Endodermal cell (in vitro differentiated cells): ENCODE measurements around the gene SFSWAP. TPM values are rescaled to one million over a fixed set of nuclear protein-coding genes. Genes with fewer than 3 reads are reported as not detected.
A peak's percentile ranks its signal among the peaks of the same experiment; 100 is the strongest.

Experiments used
- DNase-seq: peaks from one replicate; pipeline ENCODE4 v3.0.0-alpha.2; 2017
- H3K27ac ChIP-seq: 2 replicates; pipeline ENCODE4 v1.5.1; 2013; ENCODE audit warnings: mild to moderate bottlenecking, low read depth, low read length, moderate library complexity
- H3K27me3 ChIP-seq: 2 replicates; pipeline ENCODE4 v1.6.1; 2013; ENCODE audit warnings: mild to moderate bottlenecking, low read length, moderate library complexity; ENCODE audit not compliant: insufficient read depth, control insufficient read depth, poor library complexity, severe bottlenecking
- H3K36me3 ChIP-seq: 2 replicates; pipeline ENCODE4 v1.7.0; 2013; ENCODE audit warnings: mild to moderate bottlenecking, low read length, moderate library complexity; ENCODE audit not compliant: control insufficient read depth, insufficient read depth
- H3K4me1 ChIP-seq: one replicate; pipeline ENCODE4 v1.7.0; 2013; ENCODE audit warnings: low read length; ENCODE audit not compliant: control insufficient read depth, insufficient read depth
- H3K4me3 ChIP-seq: 2 replicates; pipeline ENCODE4 v1.5.1; 2013; ENCODE audit warnings: mild to moderate bottlenecking, low read length, moderate library complexity
- H3K9ac ChIP-seq: 2 replicates; pipeline ENCODE4 v1.6.1; 2013; ENCODE audit warnings: mild to moderate bottlenecking, low read length, moderate library complexity; ENCODE audit not compliant: poor library complexity, severe bottlenecking; ENCODE audit errors: extremely low read depth
- H3K9me3 ChIP-seq: 2 replicates; pipeline ENCODE4 v1.6.1; 2013; ENCODE audit warnings: mild to moderate bottlenecking, low read length, moderate library complexity; ENCODE audit not compliant: control insufficient read depth
- H3K27ac Mint-ChIP-seq: 2 replicates; pipeline ENCODE4 v1.8.0; 2020; ENCODE audit warnings: mixed read lengths
- H3K27me3 Mint-ChIP-seq: 2 replicates; pipeline ENCODE4 v1.8.0; 2021; ENCODE audit warnings: mild to moderate bottlenecking, mixed read lengths; ENCODE audit not compliant: insufficient read depth
- H3K36me3 Mint-ChIP-seq: 2 replicates; pipeline ENCODE4 v1.8.0; 2020; ENCODE audit warnings: low read depth, mixed read lengths
- H3K4me1 Mint-ChIP-seq: 2 replicates; pipeline ENCODE4 v1.8.0; 2020; ENCODE audit warnings: mixed read lengths
- H3K4me3 Mint-ChIP-seq: 2 replicates; pipeline ENCODE4 v1.8.0; 2020; ENCODE audit warnings: mild to moderate bottlenecking, moderate library complexity, mixed read lengths
- H3K9me3 Mint-ChIP-seq: 2 replicates; pipeline ENCODE4 v1.8.0; 2020; ENCODE audit warnings: mild to moderate bottlenecking, mixed read lengths
- WGBS, 2 experiments: methylation state at CpG; one replicate each; pipeline versions ENCODE4 v1.1.5 to v1.1.7; 2013; ENCODE audit warnings: missing lambda C conversion rate in 2 of 2, mixed read lengths in 1 of 2; ENCODE audit not compliant: insufficient coverage in 1 of 2, insufficient read length in 1 of 2; 5-methylcytosine and 5-hydroxymethylcytosine counted together
- total RNA-seq, 2 donors: library from RNA; stranded (reverse); fragmentation: NEBNext Ultra II Directional in 1 of 2; extraction: Animal tissue kit (Norgen Biotek cat#: 25700) in 1 of 2; gene quantifications; 2 replicates in 1 of 2; 3 replicates in 1 of 2; pipeline ENCODE4 v1.2.1, GENCODE V29; 2021
- TF ChIP-seq, protein P1 (sequence below): fragments of 200-600 bp; sonication (generic); conservative IDR thresholded peaks from 2 replicates; pipeline ENCODE4 v1.5.0; 2021; ENCODE audit warnings: antibody characterized with exemption, mild to moderate bottlenecking

The SFSWAP gene
- total RNA-seq, 2 donors from 2014 or later = 50.0 to 52.3 TPM

DNA sequence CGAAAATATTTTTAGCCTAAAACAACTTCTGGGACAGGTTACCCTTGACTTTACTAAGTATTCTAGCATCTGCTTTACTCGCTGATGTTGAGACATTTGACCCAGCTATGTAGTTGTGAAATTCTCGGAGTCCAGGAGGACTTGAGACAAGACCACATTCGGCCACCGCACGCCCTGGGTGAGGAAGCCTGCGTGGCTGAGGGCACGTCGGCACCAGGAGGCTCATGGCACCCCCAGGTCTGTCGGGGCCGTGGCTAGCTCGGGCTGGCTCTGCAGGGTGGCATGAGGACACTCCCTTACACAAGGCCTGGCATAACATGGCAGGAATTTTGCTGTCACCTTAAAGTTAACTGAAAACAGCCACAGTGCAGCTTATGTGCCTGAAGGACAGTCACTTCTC, 59.2 kb downstream of the SFSWAP start:
- H3K36me3 ChIP-seq = peaks cover 91% of the 10 kb centered on the region
- H3K27ac Mint-ChIP-seq = no peak overlapping the region
- peaks cover 66% of the 10 kb centered on the region for H3K36me3 Mint-ChIP-seq
- WGBS, 2 experiments = 96 to 100% methylated on average over 8 to 12 of the region's 12 CpGs
- H3K27ac ChIP-seq = no peak overlapping the region
- no peak overlapping the region for H3K4me3 ChIP-seq
- TF ChIP-seq, protein P1, sequence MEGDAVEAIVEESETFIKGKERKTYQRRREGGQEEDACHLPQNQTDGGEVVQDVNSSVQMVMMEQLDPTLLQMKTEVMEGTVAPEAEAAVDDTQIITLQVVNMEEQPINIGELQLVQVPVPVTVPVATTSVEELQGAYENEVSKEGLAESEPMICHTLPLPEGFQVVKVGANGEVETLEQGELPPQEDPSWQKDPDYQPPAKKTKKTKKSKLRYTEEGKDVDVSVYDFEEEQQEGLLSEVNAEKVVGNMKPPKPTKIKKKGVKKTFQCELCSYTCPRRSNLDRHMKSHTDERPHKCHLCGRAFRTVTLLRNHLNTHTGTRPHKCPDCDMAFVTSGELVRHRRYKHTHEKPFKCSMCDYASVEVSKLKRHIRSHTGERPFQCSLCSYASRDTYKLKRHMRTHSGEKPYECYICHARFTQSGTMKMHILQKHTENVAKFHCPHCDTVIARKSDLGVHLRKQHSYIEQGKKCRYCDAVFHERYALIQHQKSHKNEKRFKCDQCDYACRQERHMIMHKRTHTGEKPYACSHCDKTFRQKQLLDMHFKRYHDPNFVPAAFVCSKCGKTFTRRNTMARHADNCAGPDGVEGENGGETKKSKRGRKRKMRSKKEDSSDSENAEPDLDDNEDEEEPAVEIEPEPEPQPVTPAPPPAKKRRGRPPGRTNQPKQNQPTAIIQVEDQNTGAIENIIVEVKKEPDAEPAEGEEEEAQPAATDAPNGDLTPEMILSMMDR = no peak
- no peaks in the 10 kb centered on the region for H3K9me3 Mint-ChIP-seq
- H3K4me3 Mint-ChIP-seq = no peak overlapping the region
- no peaks in the 10 kb centered on the region for H3K4me1 ChIP-seq
- no peaks in the 10 kb centered on the region for H3K9me3 ChIP-seq
- H3K27me3 Mint-ChIP-seq = no peaks in the 10 kb centered on the region
- no peak overlapping the region for H3K9ac ChIP-seq
- no peak for DNase-seq
- H3K4me1 Mint-ChIP-seq = peaks cover 19% of the 10 kb centered on the region
- H3K27me3 ChIP-seq = no peaks in the 10 kb centered on the region

DNA sequence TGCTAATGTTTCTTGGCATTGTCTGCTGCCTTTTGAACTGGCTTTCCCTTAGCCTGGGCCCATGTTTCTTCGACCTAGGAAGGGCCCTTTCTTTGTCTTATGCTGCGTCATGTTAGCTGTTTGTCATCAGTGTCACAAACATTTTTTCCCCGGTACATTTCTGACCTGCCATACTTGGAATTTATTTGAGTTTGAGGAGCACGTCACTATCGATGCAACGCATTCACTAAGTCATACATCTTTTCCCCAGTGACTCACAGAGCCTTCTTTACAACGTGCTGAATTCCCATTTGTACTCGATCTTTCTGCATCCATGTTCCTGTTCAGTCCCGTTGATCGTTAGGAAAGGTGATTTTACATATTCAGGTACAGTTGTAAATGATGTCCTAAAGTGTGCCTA, 61.1 kb downstream of the SFSWAP start:
- Histone ChIP-seq H3K4me3 (no peak overlapping the region), H3K27me3 (no peaks in the 10 kb centered on the region), H3K36me3 (peaks cover 86% of the 10 kb centered on the region), H3K4me1 (no peaks in the 10 kb centered on the region), H3K9ac (no peak overlapping the region), H3K27ac (no peak overlapping the region), H3K9me3 (no peaks in the 10 kb centered on the region)
- Mint-ChIP-seq H3K27ac (no peak overlapping the region), H3K9me3 (no peaks in the 10 kb centered on the region), H3K27me3 (no peaks in the 10 kb centered on the region), H3K36me3 (peaks cover 57% of the 10 kb centered on the region), H3K4me3 (no peak overlapping the region), H3K4me1 (peaks cover 21% of the 10 kb centered on the region)
- DNase-seq = no peak
- 94 to 95% methylated on average over 10 of the region's 10 CpGs for WGBS, 2 experiments
- TF ChIP-seq, protein P1 = no peak

DNA sequence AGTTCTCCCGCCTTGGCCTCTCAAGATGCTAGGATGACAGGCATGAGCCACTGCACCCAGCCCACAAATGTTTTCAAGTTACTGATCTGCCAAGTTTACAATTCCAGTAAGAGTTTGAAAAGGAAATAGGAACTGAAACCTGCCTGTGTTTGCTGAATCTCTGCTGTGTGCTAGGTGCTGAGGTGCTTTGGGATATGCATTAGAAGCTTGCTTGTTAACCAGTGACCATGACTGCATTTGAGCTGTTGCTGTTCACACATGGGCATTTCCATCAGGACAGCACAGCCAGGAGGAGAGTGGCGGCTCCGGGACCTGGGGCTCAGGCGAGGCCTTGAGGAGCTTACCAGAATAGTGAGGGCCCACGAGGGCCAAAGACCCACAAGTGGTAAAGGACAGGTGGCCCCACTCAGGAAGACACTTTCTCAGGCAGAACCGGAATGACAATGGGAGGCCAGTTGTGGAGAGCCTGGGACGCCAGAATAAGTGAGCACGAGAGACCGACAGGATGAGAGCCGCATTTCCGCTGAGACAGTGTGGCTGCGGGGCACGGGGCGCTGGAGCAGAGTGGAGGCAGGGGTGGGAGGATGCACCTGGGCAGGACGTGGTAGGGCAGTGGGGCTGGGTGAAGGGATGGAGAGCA, 62.8 kb downstream of the SFSWAP start:
- Mint-ChIP-seq H3K4me3 (no peak overlapping the region), H3K27me3 (no peaks in the 10 kb centered on the region), H3K36me3 (peaks cover 59% of the 10 kb centered on the region), H3K4me1 (peaks cover 21% of the 10 kb centered on the region), H3K9me3 (no peaks in the 10 kb centered on the region), H3K27ac (no peak overlapping the region)
- Histone ChIP-seq H3K4me1 (no peaks in the 10 kb centered on the region), H3K27ac (peak overlapping the region; percentile 10), H3K9me3 (no peaks in the 10 kb centered on the region), H3K27me3 (no peaks in the 10 kb centered on the region), H3K4me3 (no peak overlapping the region), H3K36me3 (peaks cover 81% of the 10 kb centered on the region), H3K9ac (no peak overlapping the region)
- TF ChIP-seq, protein P1 = no peak
- 78 to 88% methylated on average over 5 to 15 of the region's 15 CpGs for WGBS, 2 experiments
- DNase-seq = peak; percentile 78
